Epithelial cell of esophagus (primary cell): ENCODE measurements around the gene SLC35E1.
"Not testable (repeated sequence)": the region's sequence is repeated elsewhere in the genome, so short reads cannot be mapped to it uniquely, and the experiment has no call there.

Source experiments
- DNase-seq: peaks from one replicate; pipeline ENCODE4 v3.0.0; 2010; ENCODE audit warnings: low read depth
- H3K4me3 ChIP-seq: 2 replicates; pipeline ENCODE4 v1.5.1; 2011; ENCODE audit warnings: mild to moderate bottlenecking, low read length, control low read depth
- CTCF ChIP-seq: IDR thresholded peaks from 2 replicates; pipeline ENCODE4 v1.5.1; 2011; ENCODE audit warnings: low read depth, mild to moderate bottlenecking, low read length, control low read depth, inconsistent platforms; ENCODE audit not compliant: insufficient read depth; ENCODE audit errors: missing control alignments

SLC35E1 gene

GRCh38 chr19:16516381-16516780 is 55.8 kb downstream of the SLC35E1 start:
- no peak for TF ChIP-seq CTCF

GRCh38 chr19:16514383-16515019 is 57.7 kb downstream of the SLC35E1 start:
- peak; percentile 9 for TF ChIP-seq CTCF
- H3K4me3 ChIP-seq: no peak overlapping the region
- DNase-seq: no peak

More at GRCh38 chr19:16516381-16516780, 55.8 kb downstream of the SLC35E1 start:
- no peak overlapping the region for H3K4me3 ChIP-seq
- no peak for DNase-seq

- DNase-seq, H3K4me3 ChIP-seq: not testable (repeated sequence)
These were observed 59.6 kb downstream of the SLC35E1 start for GRCh38 chr19:16512611-16513010.

GRCh38 chr19:16509141-16510061 is 62.8 kb downstream of the SLC35E1 start:
- no peak for TF ChIP-seq CTCF
- no peak overlapping the region for H3K4me3 ChIP-seq
- DNase-seq: peak; percentile 43

GRCh38 chr19:16508546-16508945 is 63.7 kb downstream of the SLC35E1 start:
- no peak for DNase-seq
- no peak overlapping the region for H3K4me3 ChIP-seq
- TF ChIP-seq CTCF: no peak

- DNase-seq: no peak
- no peak for TF ChIP-seq CTCF
- H3K4me3 ChIP-seq: no peak overlapping the region
These were observed 65.3 kb downstream of the SLC35E1 start for GRCh38 chr19:16506961-16507360.

GRCh38 chr19:16506161-16506560 is 66.1 kb downstream of the SLC35E1 start:
- not testable (repeated sequence) for DNase-seq

GRCh38 chr19:16504271-16504670 is 67.9 kb downstream of the SLC35E1 start:
- no peak for DNase-seq
- H3K4me3 ChIP-seq: no peak overlapping the region
- no peak for TF ChIP-seq CTCF

More at GRCh38 chr19:16506161-16506560, 66.1 kb downstream of the SLC35E1 start:
- H3K4me3 ChIP-seq: not testable (repeated sequence)
